Astrocyte of the cerebellum (primary cell): ENCODE measurements around the gene NUDT17.

Source experiments
- DNase-seq: peaks from one replicate; pipeline ENCODE4 v3.0.0-alpha.2; 2011; ENCODE audit warnings: low read depth
- H3K4me3 ChIP-seq: 2 replicates; pipeline ENCODE4 v1.5.1; 2011; ENCODE audit warnings: mild to moderate bottlenecking, low read depth, low read length, moderate library complexity
- in situ Hi-C: cut with HindIII; loops from 2 replicates; pipeline ENCODE4 v1.10.0; 2017; ENCODE audit warnings: low sequenced_read_pairs
- TF ChIP-seq, protein P1 (sequence below): IDR thresholded peaks from 2 replicates; pipeline ENCODE4 v1.5.1; 2012; ENCODE audit warnings: low read length, low read depth, moderate library complexity, mild to moderate bottlenecking; ENCODE audit errors: missing control alignments

NUDT17 gene

DNA sequence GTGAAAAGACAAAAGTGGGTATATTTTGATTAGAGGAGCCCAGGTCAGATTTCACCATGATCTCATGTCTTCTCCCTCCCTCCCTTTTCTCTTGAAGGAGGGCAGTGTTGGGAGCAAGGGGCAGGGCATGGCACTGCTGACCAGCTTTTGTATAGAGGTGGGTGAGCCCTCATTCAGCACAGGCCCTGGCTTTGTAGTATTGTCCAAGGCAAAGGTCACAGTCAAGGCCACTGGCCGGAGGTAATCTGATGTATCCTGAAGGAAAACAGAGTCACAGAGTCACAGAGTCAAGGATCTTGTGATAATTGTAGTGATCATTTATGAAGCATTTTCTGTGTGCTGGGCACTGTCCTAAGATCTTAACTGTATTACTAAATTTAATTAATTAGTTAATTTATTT, 52.5 kb downstream of the NUDT17 start:
- in situ Hi-C loops = no loop called here

More for the DNA sequence above, 52.5 kb downstream of the NUDT17 start:
- no peak for DNase-seq
- H3K4me3 ChIP-seq = no peak overlapping the region
- TF ChIP-seq, protein P1, sequence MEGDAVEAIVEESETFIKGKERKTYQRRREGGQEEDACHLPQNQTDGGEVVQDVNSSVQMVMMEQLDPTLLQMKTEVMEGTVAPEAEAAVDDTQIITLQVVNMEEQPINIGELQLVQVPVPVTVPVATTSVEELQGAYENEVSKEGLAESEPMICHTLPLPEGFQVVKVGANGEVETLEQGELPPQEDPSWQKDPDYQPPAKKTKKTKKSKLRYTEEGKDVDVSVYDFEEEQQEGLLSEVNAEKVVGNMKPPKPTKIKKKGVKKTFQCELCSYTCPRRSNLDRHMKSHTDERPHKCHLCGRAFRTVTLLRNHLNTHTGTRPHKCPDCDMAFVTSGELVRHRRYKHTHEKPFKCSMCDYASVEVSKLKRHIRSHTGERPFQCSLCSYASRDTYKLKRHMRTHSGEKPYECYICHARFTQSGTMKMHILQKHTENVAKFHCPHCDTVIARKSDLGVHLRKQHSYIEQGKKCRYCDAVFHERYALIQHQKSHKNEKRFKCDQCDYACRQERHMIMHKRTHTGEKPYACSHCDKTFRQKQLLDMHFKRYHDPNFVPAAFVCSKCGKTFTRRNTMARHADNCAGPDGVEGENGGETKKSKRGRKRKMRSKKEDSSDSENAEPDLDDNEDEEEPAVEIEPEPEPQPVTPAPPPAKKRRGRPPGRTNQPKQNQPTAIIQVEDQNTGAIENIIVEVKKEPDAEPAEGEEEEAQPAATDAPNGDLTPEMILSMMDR = no peak
